Sciatic nerve (tissue), 2 donors: Measurements from ENCODE around the gene SEMA5A. TPM values are rescaled to one million over a fixed set of nuclear protein-coding genes. Genes with fewer than 3 reads are reported as not detected.

ENCODE experiments used
- ATAC-seq: fragments of 200-7000 bp; cut with Tn5 transposase; one replicate; pipeline ENCODE4 v1.9.1; 2020; ENCODE audit warnings: mild to moderate bottlenecking, moderate library complexity
- DNase-seq: peaks from one replicate; pipeline ENCODE4 v3.0.0-alpha.2; 2020; ENCODE audit warnings: low spot score
- intact Hi-C: fragments of 100-400 bp; cut with DNase I; formaldehyde crosslinking; loops from one replicate; pipeline ENCODE4 v1.14.2; 2022
- total RNA-seq: library from RNA; stranded (reverse); fragmentation: NEBNext Ultra II Directional; extraction: Animal tissue kit (Norgen Biotek cat#: 25700); gene quantifications from one replicate; pipeline ENCODE4 v1.2.1, GENCODE V29; 2021
- donor health status: DM: no; HTN: no; CAD: no.
- donor health status: DM: no; HTN: no; CAD: no.

Gene SEMA5A, protein sequence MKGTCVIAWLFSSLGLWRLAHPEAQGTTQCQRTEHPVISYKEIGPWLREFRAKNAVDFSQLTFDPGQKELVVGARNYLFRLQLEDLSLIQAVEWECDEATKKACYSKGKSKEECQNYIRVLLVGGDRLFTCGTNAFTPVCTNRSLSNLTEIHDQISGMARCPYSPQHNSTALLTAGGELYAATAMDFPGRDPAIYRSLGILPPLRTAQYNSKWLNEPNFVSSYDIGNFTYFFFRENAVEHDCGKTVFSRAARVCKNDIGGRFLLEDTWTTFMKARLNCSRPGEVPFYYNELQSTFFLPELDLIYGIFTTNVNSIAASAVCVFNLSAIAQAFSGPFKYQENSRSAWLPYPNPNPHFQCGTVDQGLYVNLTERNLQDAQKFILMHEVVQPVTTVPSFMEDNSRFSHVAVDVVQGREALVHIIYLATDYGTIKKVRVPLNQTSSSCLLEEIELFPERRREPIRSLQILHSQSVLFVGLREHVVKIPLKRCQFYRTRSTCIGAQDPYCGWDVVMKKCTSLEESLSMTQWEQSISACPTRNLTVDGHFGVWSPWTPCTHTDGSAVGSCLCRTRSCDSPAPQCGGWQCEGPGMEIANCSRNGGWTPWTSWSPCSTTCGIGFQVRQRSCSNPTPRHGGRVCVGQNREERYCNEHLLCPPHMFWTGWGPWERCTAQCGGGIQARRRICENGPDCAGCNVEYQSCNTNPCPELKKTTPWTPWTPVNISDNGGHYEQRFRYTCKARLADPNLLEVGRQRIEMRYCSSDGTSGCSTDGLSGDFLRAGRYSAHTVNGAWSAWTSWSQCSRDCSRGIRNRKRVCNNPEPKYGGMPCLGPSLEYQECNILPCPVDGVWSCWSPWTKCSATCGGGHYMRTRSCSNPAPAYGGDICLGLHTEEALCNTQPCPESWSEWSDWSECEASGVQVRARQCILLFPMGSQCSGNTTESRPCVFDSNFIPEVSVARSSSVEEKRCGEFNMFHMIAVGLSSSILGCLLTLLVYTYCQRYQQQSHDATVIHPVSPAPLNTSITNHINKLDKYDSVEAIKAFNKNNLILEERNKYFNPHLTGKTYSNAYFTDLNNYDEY
- total RNA-seq, result 109 TPM

DNA sequence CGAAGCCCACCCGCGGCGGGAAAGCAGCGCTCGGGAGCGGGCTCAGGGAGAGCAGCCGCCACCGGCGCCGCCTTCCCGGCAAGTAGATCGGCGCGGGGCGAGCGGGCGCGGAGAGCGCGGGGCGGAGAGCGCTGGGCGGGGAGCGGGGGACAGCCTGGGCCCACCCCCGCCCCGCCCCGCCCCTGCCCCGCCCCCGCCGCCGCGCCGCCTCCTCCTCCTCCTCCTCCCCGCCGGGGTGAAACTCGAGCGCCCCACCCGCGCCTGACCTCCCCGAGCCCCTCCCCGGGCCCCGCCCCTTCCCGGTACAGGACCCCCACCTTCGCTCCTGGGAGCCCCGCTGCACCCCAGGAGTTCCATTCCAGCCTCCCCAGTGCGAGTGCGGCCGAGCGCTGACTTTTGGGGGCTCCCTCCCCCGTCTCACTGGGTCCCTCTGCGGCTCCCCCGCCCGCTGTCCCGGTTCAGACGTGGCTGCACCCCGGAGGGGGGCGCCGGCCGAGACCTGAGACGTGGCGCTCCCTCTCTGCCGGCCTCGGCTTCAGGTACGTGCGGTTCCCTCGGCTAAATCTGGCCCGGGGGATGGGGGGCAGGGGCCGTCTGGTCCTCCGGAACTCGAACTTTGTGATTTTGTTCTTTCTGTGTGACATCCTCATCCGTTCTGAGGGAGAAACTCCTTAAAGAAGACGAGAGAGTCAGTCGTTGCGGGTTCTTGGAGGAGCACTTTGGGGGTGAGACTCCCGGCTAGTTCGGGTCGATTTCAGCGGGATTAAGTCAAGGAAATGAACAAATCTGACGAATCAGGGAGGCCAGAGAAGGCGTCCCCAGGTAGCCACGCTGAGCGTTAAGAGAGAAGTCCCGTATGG lies at the start of gene SEMA5A:
TSS of gene SEMA5A (minus strand) at position 84 of the 860 bp plus-strand sequence. CDS start 166,129 bp downstream, outside the sequence.
- peak; percentile 81 for ATAC-seq
- peak; percentile 90 for DNase-seq
- intact Hi-C loops, result no loop called here

DNA sequence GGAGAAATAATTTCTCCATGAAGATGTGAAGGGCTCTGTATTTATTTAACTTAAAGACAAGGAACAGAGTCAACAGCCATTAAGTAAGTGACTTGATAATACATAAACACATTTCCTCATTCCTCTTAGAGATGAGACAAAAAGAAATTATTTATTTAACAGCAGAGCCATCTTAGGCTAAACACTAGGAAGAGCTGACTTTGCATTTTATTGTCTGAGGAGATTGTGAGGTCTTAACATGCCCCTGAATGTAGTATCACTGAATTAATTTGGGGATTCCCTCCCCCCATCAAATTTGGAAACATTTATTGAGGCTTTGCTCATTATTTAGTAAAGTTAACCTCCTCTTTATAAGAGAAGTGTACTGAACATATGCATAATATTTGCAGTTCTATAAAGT lies 49.0 kb upstream of the SEMA5A start:
- no peak for ATAC-seq
- DNase-seq, result no peak
- intact Hi-C loops, result no loop called here

DNA sequence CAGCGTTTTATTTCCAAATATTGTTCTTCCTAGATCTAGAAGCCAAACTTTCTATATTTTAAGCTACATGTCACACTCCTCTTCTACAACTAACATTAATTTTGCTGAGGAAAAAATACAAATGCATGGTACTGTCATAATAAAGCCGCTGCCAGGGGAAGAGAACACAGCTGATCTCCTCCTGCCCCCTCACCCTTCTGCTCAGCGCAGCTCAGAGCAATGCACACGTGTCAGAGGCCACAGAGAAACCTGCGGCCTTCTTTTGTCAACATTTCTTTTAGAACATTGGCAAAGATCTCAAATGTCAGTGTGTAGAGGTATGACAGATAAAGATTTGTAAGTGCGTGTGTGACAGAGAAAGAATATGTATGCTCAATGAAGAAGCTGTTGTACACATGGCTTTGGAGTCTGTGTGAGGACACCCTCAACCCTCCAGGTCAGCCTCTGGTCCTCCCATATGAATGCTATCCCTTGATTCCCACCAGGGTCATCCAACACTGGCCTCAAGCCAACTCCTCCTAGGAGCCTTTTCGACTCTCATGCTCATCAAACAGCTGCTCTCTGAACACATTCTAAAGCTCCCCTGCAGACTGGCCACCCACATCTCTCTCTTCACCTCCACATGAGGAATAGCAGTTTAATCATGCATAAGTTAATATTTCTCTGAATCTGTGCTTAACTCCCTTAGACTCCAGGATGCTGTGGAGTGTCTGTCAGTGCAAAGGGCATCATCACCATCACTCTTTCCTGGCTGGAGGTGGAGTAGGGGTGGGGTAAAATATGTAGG lies 43.4 kb upstream of the SEMA5A start:
- intact Hi-C loops, result no loop called here
- ATAC-seq, result no peak
- no peak for DNase-seq

DNA sequence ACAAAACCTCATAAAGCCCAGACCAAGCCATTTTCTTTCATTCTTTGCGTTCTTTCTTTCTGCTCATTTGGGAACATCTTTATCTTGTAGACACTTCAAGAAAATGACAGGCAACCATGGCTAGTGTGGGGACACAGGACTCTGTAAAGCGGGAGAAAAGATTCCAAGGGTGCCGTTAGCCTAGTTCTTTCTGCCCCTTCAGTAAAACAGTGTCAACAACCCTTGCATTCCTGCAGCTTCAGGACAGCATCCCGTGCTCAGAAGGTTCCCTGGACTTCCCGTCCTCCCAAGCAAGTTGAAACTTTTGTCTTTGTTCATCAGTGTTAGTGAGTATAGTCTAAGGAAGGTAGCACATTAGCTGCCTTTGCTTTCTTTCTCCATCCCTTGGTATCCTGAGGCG lies 42.4 kb upstream of the SEMA5A start:
- no peak for ATAC-seq
- intact Hi-C loops, result no loop called here
- no peak for DNase-seq

DNA sequence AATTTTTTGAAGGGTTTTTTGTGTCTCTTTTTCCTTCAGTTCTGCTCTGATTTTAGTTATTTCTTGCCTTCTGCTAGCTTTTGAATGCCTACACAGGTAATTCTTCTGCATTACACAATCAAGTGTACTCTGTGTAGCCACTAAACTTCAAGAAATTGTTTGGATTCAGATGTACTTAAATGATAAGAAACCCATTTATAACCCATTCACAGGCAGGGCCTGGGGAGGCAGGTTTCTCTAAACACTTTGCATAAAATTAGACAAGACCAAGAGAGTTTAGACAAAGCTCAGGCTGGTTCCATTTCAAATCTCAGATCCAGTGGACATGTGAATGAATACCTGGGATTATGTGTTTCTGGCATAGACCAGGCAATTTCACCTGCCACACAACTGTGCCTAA lies 41.3 kb upstream of the SEMA5A start:
- intact Hi-C loops, result no loop called here

DNA sequence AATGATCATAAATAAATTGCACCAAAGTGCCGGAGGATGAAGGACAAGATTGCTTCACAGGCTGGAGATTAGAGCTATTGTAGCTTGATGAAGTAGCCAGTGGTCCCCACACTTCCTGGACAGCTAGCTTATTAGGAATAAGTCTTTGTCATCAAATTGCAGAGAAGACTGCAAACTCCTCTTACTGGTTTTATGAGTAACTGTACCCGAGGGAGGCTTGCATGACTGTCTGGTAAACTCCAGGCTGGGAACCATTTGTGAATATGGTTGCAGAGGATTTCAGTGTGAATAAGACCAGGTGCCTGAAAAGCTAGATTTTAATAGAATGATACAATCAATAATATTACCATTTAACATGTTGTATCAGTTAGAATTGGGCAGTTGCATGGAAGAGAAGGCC lies 36.5 kb upstream of the SEMA5A start:
- intact Hi-C loops, result no loop called here
- DNase-seq, result no peak
- no peak for ATAC-seq

More for the DNA sequence above, 41.3 kb upstream of the SEMA5A start:
- DNase-seq, result no peak
- no peak for ATAC-seq

DNA sequence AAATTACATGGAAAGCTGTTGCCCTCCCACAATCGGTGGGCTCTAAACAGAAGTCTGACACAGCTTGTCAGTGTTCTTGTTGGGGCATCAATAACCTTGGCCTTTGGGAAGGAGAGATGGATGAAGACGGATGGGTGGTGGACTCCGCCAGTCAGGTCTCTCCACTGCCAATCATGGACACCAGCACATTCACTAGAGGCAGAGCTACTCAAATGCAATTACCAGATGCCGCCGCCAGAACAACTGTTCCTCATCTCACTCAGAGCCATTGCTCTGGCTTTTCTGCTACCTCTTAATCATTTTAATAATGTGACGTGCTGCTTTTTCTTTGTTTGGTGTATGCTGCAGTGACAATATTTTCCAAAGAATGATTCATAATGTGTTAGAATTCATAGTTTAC lies 27.9 kb upstream of the SEMA5A start:
- ATAC-seq, result no peak
- DNase-seq, result no peak
- intact Hi-C loops, result no loop called here

DNA sequence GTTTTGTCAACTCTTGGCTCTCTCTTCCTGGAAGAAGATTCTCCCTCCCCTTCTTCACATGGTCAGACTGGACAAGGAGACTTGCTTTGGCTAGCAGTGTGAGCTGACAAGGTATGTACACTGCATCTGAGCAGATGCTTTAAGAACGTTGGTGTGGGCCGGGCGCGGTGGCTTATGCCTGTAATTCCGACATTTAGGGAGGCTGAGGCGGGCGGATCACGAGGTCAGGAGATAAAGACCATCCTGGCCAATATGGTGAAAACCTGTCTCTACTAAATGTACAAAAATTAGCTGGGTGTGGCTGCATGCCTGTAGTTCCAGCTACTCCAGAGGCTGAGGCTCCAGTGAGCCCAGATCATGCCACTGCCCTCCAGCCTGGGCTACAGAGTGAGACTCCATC lies 26.4 kb upstream of the SEMA5A start:
- DNase-seq (no peak), ATAC-seq (no peak)
- intact Hi-C loops, result no loop called here

DNA sequence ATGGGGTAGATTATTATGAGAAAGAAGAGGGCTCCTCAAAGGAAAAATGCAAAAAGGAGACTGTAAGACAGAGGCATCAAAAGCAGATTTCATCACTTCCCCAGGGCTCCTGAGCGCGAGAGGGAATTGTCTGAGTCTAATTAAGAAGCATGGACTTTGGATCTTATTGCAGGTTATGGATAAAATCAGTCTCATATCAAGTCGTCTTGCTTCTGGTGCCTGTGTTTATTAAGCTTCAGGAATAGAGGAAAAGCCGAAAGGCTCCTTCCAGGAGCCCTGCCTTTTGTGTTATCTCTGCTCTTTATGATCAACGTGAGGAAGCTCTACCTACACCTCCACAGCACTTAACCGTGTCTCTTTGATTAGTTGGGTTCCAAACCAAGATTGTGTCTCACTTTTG lies 25.0 kb upstream of the SEMA5A start:
- no peak for ATAC-seq
- DNase-seq, result no peak
- intact Hi-C loops, result no loop called here

DNA sequence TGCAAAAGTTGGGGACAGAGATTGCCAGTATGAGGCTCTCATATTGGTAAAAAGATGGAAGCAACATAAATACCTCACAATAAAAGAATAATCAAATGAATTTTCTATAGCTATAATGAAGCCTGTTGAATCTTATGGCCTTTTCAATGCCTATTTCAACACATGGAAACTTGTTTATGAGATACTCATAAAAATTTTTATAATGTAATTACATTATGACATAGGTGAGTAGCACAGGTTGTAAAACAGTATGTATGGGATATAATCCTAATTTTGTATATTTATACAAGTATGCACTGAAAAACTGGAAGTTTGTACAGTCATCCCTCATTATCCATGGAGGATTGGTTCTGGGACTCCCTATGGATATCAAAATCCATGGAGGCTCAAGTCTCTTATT lies 21.2 kb upstream of the SEMA5A start:
- DNase-seq, result no peak
- intact Hi-C loops, result no loop called here
- ATAC-seq, result no peak

DNA sequence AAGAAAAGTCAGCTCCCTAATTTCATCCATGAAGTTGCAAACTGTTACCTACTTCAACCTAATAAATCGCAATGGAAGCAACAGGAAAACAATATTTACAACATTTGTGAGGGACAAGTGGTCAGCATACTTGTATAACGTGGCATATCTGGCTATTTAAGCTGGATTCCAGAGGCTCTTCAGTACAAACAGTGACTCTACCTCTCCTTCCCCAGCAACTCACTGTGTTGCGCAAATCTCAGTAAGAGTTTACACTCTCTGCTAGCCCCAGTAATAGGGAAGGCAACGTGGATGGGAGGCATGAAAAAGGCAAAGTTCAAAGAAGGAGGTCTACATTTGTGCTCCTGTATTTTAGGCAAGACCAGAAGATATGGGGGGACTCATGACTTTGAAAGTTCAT lies 18.9 kb upstream of the SEMA5A start:
- no peak for ATAC-seq
- no peak for DNase-seq
- intact Hi-C loops, result no loop called here

DNA sequence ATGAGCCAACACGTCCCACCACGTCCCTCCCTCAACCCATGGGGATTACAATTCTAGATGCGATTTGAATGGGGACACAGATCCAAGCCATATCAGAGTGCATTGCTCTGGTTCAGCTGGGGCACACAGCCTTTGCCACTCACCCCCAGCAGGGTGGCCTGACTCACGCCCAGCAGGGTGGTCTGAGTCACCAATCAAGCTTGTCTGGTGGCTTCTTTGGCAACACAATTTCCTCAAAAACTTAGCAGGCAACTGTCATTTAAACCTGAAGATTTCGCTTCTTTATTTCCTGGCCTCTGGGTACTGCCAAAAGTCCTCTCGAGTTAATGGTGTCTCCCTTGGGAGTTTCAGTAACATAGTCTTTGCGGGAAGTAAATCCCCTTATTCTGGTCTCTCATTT lies 16.3 kb upstream of the SEMA5A start:
- ATAC-seq (no peak), DNase-seq (no peak)
- intact Hi-C loops, result no loop called here

DNA sequence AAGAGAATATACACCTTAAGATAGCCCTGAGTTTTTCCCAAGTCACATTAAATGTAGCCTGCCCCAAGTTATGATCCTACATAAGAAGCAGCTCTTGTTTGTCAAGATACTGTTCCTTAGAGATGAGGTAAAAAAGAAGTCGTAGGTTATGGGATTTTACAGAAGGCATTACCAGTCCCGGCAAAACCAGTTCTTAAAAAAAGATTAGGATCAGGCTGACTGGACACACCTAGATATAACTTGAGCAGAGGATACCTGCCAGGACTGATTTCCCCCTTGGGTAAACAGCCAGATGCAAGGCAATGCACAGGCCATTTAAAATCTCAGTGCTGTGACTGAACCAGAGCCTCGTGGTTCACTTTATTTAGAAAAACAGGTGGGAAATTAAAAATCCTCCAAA lies 14.1 kb upstream of the SEMA5A start:
- DNase-seq, result no peak
- no peak for ATAC-seq
- intact Hi-C loops, result no loop called here

DNA sequence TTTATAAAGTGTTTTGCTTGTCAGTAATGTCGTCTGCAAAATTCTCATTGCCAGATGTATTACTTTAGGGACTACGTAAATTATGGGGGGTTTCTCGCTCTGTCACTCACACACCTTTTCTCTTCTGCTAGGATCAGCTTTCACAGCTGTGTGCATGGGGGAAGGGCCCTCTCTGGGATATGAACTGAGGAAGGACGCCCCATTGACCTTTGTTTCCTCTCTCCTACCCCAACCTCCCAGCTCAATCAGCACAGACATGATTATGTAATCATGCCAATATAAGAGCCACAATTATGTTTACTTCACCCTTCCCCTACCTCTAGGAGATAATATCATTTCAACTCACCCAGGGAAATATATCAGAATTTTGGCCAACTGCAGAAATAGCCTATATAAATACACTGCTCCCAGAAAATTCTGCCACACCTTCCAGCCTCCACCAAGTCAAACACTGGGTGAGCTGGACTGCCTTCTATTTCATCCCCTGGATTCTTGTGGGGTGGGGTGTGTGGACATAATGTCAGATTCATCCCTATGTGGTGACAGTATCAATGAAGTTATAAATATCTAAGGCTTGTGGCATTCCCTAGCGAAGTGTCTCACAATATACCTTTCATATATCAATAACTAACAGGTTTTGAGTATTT lies 12.6 kb upstream of the SEMA5A start:
- intact Hi-C loops, result no loop called here
- DNase-seq, result no peak
- ATAC-seq, result no peak

DNA sequence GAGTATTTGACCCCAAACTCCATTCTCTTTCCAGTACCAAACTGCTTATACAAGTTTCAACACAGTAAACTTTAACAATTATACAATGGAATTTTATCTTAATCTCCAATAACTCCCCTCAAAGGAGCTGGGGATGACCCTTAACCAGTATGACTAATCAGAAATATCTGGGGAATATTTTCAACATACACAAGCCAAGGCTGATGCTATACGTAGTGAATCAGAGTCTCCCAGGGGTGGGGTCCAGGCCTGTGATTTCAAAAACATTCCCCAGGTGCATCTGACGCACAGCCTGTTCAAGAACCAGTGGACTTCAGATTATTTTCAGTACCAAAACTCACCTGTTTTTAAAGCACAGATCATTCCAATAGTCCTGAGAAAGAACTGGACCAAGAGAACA lies 11.8 kb upstream of the SEMA5A start:
- no peak for DNase-seq
- intact Hi-C loops, result no loop called here
- ATAC-seq, result no peak

DNA sequence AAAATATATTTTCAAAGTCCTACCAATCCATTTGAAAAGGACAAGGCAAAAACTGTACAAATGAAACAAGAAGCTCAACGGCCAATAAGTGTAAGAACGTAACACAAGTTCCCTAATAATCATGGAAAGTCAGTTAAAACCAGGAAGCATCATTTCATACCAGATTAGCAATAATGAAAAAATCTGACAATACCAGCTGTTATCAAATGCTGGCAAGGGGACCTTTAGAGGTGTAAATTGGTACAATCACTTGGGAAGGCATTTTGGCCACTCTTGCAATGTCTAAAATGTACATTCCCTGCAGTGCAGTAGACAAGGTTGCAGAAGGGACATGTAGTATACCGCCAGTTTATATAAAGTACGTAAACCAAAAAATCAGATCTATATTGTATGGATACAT lies 10.1 kb upstream of the SEMA5A start:
- ATAC-seq (no peak), DNase-seq (no peak)
- intact Hi-C loops, result no loop called here

DNA sequence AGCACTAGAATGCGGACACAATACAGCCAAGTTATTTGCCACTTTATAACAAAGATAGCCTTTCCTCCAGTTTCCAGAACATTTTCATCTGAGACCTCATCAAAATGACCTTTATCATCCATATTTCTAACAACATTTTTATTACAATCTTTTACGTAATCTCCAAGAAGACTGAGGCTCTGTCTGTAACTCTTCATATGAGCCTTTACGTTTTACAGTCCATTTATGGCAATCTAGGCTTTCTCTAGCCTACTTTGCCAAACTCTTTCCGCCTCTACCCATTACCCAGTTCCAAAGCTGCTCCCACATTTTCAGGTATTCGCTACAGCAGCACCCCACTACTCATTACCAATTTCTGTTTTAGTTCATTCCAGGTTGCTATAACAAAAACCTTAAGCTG lies 8.2 kb upstream of the SEMA5A start:
- DNase-seq, result no peak
- intact Hi-C loops, result no loop called here
- no peak for ATAC-seq

DNA sequence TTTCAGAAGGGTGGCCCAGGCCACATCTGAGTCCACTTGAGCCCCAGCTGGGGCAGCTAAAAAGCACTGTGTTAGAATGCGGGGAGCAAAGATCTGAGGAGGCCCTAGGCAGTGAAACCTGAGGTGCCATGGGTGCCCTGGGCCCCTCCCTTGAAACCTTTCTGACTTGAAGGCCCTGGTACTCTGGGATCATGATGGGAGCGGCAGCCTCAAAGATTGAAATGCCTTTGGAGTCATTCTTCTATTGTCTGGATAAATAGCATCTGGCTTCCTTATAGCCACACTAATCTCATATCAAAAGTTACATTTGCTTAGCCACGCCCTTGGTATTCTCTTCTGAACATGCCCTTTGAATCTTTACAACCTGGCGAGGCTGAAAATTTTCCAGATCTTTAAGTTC lies 7.7 kb upstream of the SEMA5A start:
- ATAC-seq, result no peak
- no peak for DNase-seq
- intact Hi-C loops, result no loop called here
